GM12891 (cell line): ENCODE data around the gene CMKLR1. TPM values are rescaled to one million over a fixed set of nuclear protein-coding genes. Genes with fewer than 3 reads are reported as not detected.

Experiments
- DNase-seq: peaks from one replicate; pipeline ENCODE4 v3.0.0; 2011; ENCODE audit warnings: low spot score; ENCODE audit not compliant: insufficient read length
- FAIRE-seq: peaks from 2 replicates; lab custom pipeline; 2011; peaks lifted over from hg19 to GRCh38; lab: Jason Lieb, UNC
- PAX5 ChIP-seq: IDR thresholded peaks from 2 replicates; pipeline ENCODE4 v1.6.1; 2011; ENCODE audit warnings: low read length, moderate library complexity, mild to moderate bottlenecking; ENCODE audit not compliant: insufficient read depth, severe bottlenecking
- POLR2A ChIP-seq: IDR thresholded peaks from 2 replicates; pipeline ENCODE4 v1.6.1; 2011; ENCODE audit warnings: low read depth, low read length, control low read depth
- POLR2AphosphoS5 ChIP-seq: IDR thresholded peaks from 2 replicates; pipeline ENCODE4 v1.6.1; 2011; ENCODE audit warnings: low read depth, low read length, control low read depth
- POU2F2 ChIP-seq: IDR thresholded peaks from 2 replicates; pipeline ENCODE4 v1.6.1; 2011; ENCODE audit warnings: low read depth, mild to moderate bottlenecking, control low read depth, low read length, moderate library complexity
- SPI1 ChIP-seq: IDR thresholded peaks from 2 replicates; pipeline ENCODE4 v1.6.1; 2011; ENCODE audit warnings: low read depth, low read length, control low read depth
- TAF1 ChIP-seq: IDR thresholded peaks from 2 replicates; pipeline ENCODE4 v1.6.1; 2011; ENCODE audit warnings: low read depth, low read length, control low read depth
- polyA plus RNA-seq: library from polyadenylated mRNA; unstranded; fragments of >200 nt; gene quantifications from one replicate; pipeline ENCODE4 v1.2.1, GENCODE V29; 2012; ENCODE audit warnings: low read depth, missing spikeins, inconsistent platforms; ENCODE audit not compliant: missing spikeins

The CMKLR1 gene, protein sequence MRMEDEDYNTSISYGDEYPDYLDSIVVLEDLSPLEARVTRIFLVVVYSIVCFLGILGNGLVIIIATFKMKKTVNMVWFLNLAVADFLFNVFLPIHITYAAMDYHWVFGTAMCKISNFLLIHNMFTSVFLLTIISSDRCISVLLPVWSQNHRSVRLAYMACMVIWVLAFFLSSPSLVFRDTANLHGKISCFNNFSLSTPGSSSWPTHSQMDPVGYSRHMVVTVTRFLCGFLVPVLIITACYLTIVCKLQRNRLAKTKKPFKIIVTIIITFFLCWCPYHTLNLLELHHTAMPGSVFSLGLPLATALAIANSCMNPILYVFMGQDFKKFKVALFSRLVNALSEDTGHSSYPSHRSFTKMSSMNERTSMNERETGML
- 11.8 TPM for polyA plus RNA-seq

DNA sequence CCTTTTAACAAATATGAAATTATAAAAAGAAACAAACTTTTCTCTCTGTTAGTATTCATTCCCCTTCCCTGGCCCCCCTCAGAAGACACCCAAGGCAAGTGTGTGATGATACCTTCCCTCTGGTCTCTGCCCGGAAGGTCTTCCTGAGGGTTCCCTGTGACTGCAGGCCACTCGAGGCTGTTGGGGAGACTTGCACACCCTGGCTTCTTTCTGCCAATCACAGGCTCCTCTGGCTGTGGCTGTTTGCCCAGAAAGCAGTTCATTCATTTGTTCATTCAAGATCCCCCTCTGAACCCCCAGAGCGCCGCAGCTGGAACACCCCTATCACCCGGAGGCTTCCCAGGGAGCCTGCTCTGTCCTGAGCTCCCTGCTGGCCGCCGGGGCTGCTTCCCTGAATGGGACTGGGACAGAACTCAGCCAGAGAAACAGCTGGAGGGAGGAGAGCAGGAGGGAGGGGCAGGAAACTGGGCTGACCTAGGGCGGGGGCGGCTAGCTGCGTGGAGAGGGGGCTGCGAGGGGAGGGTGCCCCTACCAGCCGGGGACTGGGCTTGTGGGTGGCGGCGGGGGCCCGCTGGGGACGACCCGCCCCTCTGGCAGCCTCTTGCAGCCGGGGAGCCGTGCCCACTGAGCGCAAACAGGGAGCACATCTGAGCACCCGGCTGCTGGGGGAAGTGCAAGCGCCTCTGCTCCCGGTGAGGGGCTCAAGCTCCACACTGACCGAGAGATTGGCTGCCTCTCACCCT, at the start of gene CMKLR1:
Gene CMKLR1, minus strand, starts transcription at position 397 of the 743 bp plus-strand sequence. CDS start 45,720 bp downstream, outside the sequence.
- no peak for DNase-seq
- peak; percentile 66 for FAIRE-seq

DNA sequence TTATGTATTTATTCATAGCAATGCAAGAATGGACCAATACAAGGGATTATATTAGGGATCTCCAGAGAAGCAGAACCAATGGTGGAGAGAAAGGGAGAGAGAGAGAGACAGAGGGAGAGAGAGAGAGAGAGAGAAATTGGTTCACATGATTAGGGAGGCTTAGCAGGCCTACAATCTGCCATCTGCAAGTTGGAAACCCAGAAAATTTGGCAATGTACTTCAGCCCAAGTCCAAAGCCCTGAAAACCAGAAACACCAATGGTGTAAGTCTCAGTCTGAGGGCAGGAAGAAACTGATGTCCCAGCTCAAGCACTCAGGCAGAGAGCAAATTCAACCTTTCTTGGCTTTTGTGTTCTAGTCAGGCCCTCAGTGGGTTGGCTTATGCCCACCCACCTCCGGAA, 48.7 kb upstream of the CMKLR1 start:
- DNase-seq (no peak), FAIRE-seq (no peak)
- TF ChIP-seq SPI1, result no peak
- no peak for TF ChIP-seq PAX5
- TF ChIP-seq POLR2A, result no peak
- no peak for TF ChIP-seq TAF1
- no peak for TF ChIP-seq POU2F2
- no peak for TF ChIP-seq POLR2AphosphoS5

More for the DNA sequence above, at the start of gene CMKLR1:
- TF ChIP-seq POLR2A (no peak), SPI1 (peak; percentile 17; the same call in 1 of the 2 replicates)

DNA sequence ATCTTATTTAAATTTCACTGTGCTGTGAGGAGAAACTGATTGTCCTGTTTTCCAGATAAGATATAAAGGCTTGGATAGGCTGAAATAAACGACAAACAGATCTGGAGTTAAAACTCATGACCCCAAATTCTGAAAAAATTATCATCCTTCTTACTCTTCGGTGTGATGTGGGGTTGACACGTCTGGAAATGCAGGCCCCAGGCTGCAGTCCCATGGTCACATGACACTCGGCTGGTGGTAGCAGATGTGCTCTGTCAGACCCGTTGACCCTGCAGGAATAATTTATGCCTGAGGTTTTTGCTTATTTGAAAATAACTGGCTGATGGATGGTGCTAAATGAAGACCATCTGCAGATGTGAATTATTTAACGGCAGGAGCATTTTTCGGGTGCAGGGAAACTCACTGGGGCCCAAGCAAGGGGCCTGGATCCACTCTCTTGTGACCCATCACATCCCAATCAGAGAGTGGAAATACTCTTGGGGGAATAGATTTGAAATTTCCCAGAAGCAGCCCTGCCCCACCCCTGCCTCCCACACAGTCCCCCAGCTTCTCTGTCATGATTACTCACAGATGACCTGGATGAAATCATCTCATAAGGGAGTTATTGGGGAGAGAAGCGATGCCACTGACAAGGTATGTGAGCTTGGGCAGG, 47.7 kb upstream of the CMKLR1 start:
- TF ChIP-seq POLR2A (no peak), PAX5 (no peak), POLR2AphosphoS5 (no peak), TAF1 (no peak), POU2F2 (no peak), SPI1 (no peak)
- FAIRE-seq (no peak), DNase-seq (no peak)

DNA sequence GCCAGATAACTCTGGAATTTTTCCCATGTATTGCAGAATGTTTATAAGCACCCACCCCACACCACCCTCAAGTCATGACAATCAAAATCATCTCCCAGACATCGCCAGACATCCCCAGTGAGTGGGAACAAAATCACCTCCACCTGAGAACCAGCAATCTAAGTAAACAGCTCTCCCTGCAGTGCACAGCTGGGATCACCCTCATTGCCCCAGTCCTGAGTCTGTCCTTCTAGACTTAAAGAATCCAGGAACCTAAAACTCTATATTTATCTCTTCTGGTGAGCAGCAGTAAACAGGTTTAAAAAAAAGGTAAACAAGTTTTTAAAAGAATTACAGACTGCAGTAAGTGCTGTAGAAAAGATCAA, 43.3 kb upstream of the CMKLR1 start:
- FAIRE-seq (no peak), DNase-seq (no peak)
- TF ChIP-seq POLR2AphosphoS5, result no peak
- no peak for TF ChIP-seq TAF1

DNA sequence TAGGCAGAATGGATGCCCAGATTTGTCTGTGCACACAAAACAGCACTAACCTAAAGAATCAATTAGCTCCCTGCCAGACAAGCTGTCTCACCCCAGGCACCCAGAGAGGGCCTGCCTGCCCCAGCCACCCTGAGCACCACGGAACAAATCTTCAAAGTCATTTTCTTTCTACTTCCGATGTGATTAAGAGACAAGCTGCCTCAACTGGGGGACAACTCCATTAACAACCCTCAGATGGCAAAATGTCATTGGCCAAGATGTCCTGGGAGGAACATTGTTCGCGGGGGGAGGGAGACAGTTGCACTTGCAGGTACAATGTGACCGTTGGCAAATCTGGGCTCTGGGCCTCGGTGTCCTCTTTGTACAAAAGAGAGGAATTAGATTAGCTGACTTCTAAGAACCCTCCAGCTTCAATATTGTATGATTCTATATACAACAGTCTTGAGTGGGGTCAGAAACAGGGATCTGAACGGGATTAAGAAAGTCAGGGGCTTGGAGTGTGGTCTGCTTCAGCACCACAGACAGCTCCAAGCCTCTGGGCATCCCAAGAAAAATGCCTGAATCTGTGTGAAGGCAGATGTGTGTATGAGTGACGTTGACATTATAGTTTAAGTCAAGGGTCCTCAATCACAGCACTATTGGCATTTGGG, 42.8 kb upstream of the CMKLR1 start:
- FAIRE-seq (no peak), DNase-seq (no peak)
- no peak for TF ChIP-seq TAF1
- TF ChIP-seq POLR2AphosphoS5, result no peak
- no peak for TF ChIP-seq PAX5
- TF ChIP-seq POLR2A, result no peak
- TF ChIP-seq POU2F2, result no peak
- TF ChIP-seq SPI1, result no peak

DNA sequence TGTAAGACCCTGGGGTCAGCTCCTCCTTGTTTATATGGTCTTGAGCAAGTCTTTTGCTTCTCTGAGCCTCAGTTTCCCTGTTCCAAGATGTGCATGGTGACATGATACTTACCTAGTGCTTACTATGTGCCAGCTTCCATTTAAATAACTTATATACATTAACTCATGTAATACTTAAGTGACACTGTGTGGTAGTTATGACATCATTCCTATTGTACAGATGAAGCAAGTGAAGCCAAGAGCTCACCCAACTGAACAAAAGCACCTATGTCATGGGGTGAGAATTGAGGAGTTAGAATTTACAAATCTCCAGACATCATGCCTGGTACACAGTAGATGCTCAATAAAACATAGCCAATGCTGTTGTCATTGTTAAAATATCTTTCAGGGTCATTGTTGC, 41.3 kb upstream of the CMKLR1 start:
- DNase-seq (no peak), FAIRE-seq (no peak)
- TF ChIP-seq SPI1 (no peak), PAX5 (no peak), POU2F2 (no peak), POLR2A (no peak), POLR2AphosphoS5 (no peak), TAF1 (no peak)

DNA sequence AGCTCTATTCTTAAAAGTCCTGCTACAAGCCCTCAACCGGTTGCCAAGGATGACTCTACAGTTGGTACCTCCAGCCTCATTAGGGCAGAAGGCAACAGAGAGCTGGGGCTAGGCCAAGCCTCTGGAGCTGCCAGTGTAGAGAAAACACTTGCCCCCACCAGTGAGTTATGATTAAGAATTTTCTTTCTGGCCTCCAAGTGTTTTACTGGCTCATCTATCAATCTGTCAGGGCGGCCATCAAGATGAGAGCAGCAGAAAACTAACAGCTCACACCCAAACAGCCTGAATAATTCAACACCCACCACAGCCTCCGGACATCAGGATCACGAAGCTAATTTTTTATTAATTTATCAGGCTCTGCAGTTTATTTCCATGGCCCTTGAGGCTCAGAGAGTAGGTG, 40.7 kb upstream of the CMKLR1 start:
- FAIRE-seq, result no peak
- TF ChIP-seq PAX5, result no peak
- no peak for TF ChIP-seq POU2F2
- no peak for TF ChIP-seq POLR2AphosphoS5
- DNase-seq, result no peak

DNA sequence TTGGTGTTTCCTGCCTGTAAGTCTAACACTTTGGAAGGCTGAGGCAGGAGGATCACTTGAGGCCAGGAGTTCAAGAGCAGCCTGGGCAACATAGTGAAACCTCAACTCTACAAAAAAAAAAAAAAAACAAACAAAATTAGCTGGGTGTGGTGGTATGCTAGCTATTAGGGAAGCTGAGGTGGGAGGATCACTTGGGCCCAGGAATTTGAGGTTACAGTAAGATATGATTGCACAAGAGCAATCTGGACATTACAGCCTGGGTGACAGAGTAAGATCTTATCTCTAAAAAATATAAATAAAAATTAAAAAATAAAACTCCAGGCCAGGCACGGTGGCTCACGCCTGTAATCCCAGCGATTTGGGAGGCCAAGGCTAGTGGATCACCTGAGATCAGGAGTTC, 39.8 kb upstream of the CMKLR1 start:
- FAIRE-seq, result no peak
- DNase-seq, result no peak
- no peak for TF ChIP-seq TAF1
- TF ChIP-seq PAX5, result no peak
- TF ChIP-seq POLR2A, result no peak
- no peak for TF ChIP-seq POU2F2
- no peak for TF ChIP-seq POLR2AphosphoS5
- TF ChIP-seq SPI1, result no peak

DNA sequence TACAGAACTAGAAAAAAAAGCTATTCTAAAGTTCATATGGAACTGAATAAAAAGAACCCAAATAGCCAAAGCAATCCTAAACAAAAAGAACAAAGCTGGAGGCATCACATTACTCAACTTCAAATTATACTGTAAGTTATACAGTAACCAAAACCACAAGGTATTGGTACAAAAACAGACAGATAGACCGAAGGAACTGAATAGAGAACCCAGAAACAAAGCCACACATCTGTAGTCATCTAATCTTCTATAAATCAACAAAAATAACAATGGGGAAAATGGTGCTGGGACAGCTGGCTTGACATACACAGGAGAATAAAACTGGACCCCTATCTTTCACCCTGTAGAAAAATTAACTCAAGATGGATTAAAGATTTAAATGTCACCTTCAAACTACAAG, 38.1 kb upstream of the CMKLR1 start:
- DNase-seq (no peak), FAIRE-seq (no peak)
- TF ChIP-seq TAF1 (no peak), POU2F2 (no peak), POLR2A (no peak), SPI1 (no peak), PAX5 (no peak), POLR2AphosphoS5 (no peak)
